Smooth muscle cell (in vitro differentiated cells): Measurements from ENCODE around the gene AOX1. TPM values are rescaled to one million over a fixed set of nuclear protein-coding genes. Genes with fewer than 3 reads are reported as not detected.

Experiments used
- DNase-seq: peaks from one replicate; lab custom pipeline; 2025; ENCODE audit not compliant: unreplicated experiment; lab: John Stamatoyannopoulos, UW
- H2AFZ ChIP-seq: fragments of 200-600 bp; sonication (generic); 2 replicates; pipeline ENCODE4 v1.6.0; 2016; ENCODE audit warnings: antibody characterized with exemption, low read depth, mild to moderate bottlenecking
- H3F3A ChIP-seq: fragments of 200-600 bp; sonication (generic); 2 replicates; pipeline ENCODE4 v1.6.0; 2017; ENCODE audit warnings: antibody characterized with exemption, low read depth
- H3K27ac ChIP-seq: fragments of 200-600 bp; sonication (generic); 2 replicates; pipeline ENCODE4 v1.5.1; 2016; ENCODE audit warnings: low read depth, mild to moderate bottlenecking
- H3K27me3 ChIP-seq: fragments of 200-600 bp; sonication (generic); 2 replicates; pipeline ENCODE4 v1.6.1; 2016; ENCODE audit warnings: low read depth, mild to moderate bottlenecking
- H3K36me3 ChIP-seq: fragments of 200-600 bp; sonication (generic); 2 replicates; pipeline ENCODE4 v1.5.1; 2016; ENCODE audit warnings: low read depth
- H3K4me1 ChIP-seq: fragments of 200-600 bp; sonication (generic); 2 replicates; pipeline ENCODE4 v1.5.1; 2016; ENCODE audit warnings: low read depth
- H3K4me2 ChIP-seq: fragments of 200-600 bp; sonication (generic); 2 replicates; pipeline ENCODE4 v1.6.0; 2016; ENCODE audit warnings: mild to moderate bottlenecking
- H3K4me3 ChIP-seq: fragments of 200-600 bp; sonication (generic); 2 replicates; pipeline ENCODE4 v1.5.1; 2016; ENCODE audit warnings: mild to moderate bottlenecking
- H3K79me2 ChIP-seq: fragments of 200-600 bp; sonication (generic); 2 replicates; pipeline ENCODE4 v1.6.0; 2016; ENCODE audit warnings: low read depth, mild to moderate bottlenecking
- H3K9ac ChIP-seq: fragments of 200-600 bp; sonication (generic); 2 replicates; pipeline ENCODE4 v1.6.0; 2016; ENCODE audit warnings: low read depth
- H3K9me3 ChIP-seq: fragments of 200-600 bp; sonication (generic); replicated peaks from 2 replicates; pipeline ENCODE4 v1.5.1; 2016; ENCODE audit warnings: low read depth
- H4K20me1 ChIP-seq: fragments of 200-600 bp; sonication (generic); 2 replicates; pipeline ENCODE4 v1.6.0; 2016; ENCODE audit warnings: low read depth
- CTCF ChIP-seq: fragments of 200-600 bp; sonication (generic); IDR thresholded peaks from 2 replicates; pipeline ENCODE4 v1.5.1; 2017; ENCODE audit warnings: borderline replicate concordance, mild to moderate bottlenecking, antibody characterized with exemption; ENCODE audit not compliant: insufficient read depth, poor library complexity, severe bottlenecking
- WGBS: methylation state at CpG from one replicate; pipeline ENCODE4 v1.1.7; 2016; ENCODE audit warnings: low lambda C conversion rate; 5-methylcytosine and 5-hydroxymethylcytosine counted together
- polyA plus RNA-seq: library from polyadenylated mRNA; unstranded; fragments of >200 nt; fragmentation: Nextera tagmentation; extraction: Ambion mirVana; gene quantifications from 2 replicates; pipeline ENCODE4 v1.2.1, GENCODE V29; 2016
- total RNA-seq: library from RNA; depleted of rRNA; stranded (reverse); fragments of >200 nt; gene quantifications from 2 replicates; pipeline ENCODE4 v1.2.3, GENCODE V29; 2014

AOX1 gene
- total and polyA plus RNA-seq, 2 experiments from 2014 or later, result 0.18 TPM; not detected in 1

DNA sequence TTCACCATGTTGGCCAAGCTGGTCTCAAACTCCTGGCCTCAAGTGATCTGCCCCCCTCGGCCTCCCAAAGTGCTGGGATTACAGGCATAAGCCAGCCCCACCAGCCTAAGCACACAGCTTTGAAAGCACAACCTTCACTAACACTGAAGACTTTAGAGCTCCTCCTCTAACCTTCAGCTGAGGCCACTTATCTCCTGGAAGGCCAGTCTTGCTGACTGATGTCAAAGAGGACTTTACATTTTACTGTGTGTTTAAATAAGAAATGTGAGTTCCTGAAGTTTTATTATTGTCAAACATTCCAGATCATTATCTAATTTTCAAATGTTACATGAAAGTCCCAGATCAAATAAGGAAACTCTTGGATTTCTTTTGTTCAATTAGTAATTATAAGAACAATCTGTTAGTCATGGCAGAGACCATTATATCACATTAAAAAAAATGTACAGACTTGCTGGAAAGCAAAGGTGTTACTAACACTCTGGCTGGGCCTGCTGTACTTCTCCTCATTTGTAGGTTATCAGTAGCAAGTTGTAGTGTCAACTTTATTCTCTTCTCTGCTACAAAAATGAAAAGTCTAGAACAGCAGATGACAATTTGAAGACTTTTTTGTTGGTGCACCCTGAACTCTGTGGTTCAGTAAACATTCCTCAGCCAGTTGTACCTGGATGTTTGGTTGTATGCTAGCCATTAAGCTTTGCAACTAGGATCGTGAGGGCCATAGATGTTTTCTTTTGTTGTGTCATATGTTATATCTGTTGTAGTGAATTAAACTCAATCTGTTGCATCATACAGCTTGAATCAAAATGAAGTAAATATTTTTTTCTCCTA lies 80.0 kb downstream of the AOX1 start:
- H3K79me2 ChIP-seq, result no peaks in the 10 kb centered on the region

GRCh38 chr2:200667413-200667812 lies 81.6 kb downstream of the AOX1 start:
- H3K9me3 ChIP-seq, result no peaks in the 10 kb centered on the region
- H3K27me3 ChIP-seq, result no peaks in the 10 kb centered on the region
- TF ChIP-seq CTCF, result no peak
- no peak overlapping the region for H2AFZ ChIP-seq
- H3F3A ChIP-seq, result peaks cover 4% of the 10 kb centered on the region
- H3K27ac ChIP-seq, result no peak overlapping the region
- DNase-seq, result no peak
- H3K9ac ChIP-seq, result no peak overlapping the region
- H3K79me2 ChIP-seq, result no peaks in the 10 kb centered on the region
- H4K20me1 ChIP-seq, result no peaks in the 10 kb centered on the region
- H3K4me1 ChIP-seq, result no peaks in the 10 kb centered on the region
- no peak overlapping the region for H3K4me3 ChIP-seq
- WGBS, result 93% methylated on average over 3 of the region's 3 CpGs
- no peak overlapping the region for H3K4me2 ChIP-seq
- no peaks in the 10 kb centered on the region for H3K36me3 ChIP-seq

More for the DNA sequence above, 80.0 kb downstream of the AOX1 start:
- no peak overlapping the region for H3K4me3 ChIP-seq
- H2AFZ ChIP-seq, result no peak overlapping the region
- no peak for DNase-seq
- H4K20me1 ChIP-seq, result no peaks in the 10 kb centered on the region
- H3K4me2 ChIP-seq, result no peak overlapping the region
- 92% methylated on average over 2 of the region's 2 CpGs for whole genome bisulfite sequencing
- H3K27me3 ChIP-seq, result no peaks in the 10 kb centered on the region
- no peaks in the 10 kb centered on the region for H3K4me1 ChIP-seq
- peaks cover 4% of the 10 kb centered on the region for H3F3A ChIP-seq
- no peaks in the 10 kb centered on the region for H3K9me3 ChIP-seq
- TF ChIP-seq CTCF, result no peak
- H3K27ac ChIP-seq, result no peak overlapping the region
- H3K9ac ChIP-seq, result no peak overlapping the region
- no peaks in the 10 kb centered on the region for H3K36me3 ChIP-seq

GRCh38 chr2:200668478-200668877 lies 82.7 kb downstream of the AOX1 start:
- Histone ChIP-seq H3F3A (no peaks in the 10 kb centered on the region), H3K27me3 (no peaks in the 10 kb centered on the region), H4K20me1 (no peaks in the 10 kb centered on the region), H3K9me3 (no peaks in the 10 kb centered on the region), H3K9ac (no peak overlapping the region), H3K36me3 (no peaks in the 10 kb centered on the region), H3K4me2 (no peak overlapping the region), H3K27ac (no peak overlapping the region), H2AFZ (no peak overlapping the region), H3K79me2 (no peaks in the 10 kb centered on the region), H3K4me1 (no peaks in the 10 kb centered on the region), H3K4me3 (no peak overlapping the region)
- DNase-seq, result no peak
- 95% methylated on average over 3 of the region's 3 CpGs for WGBS
- TF ChIP-seq CTCF, result no peak

- Histone ChIP-seq H3K36me3 (no peaks in the 10 kb centered on the region), H3K4me2 (no peak overlapping the region), H3K4me1 (no peaks in the 10 kb centered on the region), H3K9ac (no peak overlapping the region), H3F3A (no peaks in the 10 kb centered on the region), H3K79me2 (no peaks in the 10 kb centered on the region), H2AFZ (no peak overlapping the region), H3K4me3 (no peak overlapping the region), H4K20me1 (no peaks in the 10 kb centered on the region), H3K27ac (no peak overlapping the region), H3K9me3 (no peaks in the 10 kb centered on the region), H3K27me3 (no peaks in the 10 kb centered on the region)
- TF ChIP-seq CTCF, result no peak
- DNase-seq, result no peak
- 95% methylated on average over 9 of the region's 9 CpGs for WGBS
These were observed 83.5 kb downstream of the AOX1 start for GRCh38 chr2:200669308-200669707.
